GM19193 (cell line): ENCODE data around the gene CD6.

Source experiments
- POLR2A ChIP-seq: IDR thresholded peaks from 4 replicates; pipeline ENCODE4 v1.6.1; 2011; ENCODE audit not compliant: insufficient read depth, insufficient read length; ENCODE audit errors: extremely low read depth

Gene CD6

DNA sequence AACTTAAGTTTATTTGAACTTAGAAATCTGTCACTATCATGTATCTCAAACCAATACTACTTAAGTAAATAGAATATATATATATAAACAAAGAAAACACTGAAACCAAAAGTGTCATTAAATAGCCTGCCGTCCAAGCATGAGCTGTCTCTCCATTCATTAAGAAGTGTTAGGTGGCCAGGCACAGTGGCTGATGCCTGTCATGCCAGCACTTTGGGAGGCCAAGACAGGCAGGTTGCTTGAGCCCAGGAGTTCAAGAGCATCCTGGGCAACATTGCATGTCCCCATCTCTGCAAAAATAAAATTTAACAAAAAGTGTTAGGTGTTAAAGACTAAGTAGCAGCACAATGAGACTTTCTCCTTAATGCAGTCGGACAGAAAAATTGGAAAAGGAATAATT is 14.0 kb downstream of the CD6 start:
- no peak for TF ChIP-seq POLR2A

DNA sequence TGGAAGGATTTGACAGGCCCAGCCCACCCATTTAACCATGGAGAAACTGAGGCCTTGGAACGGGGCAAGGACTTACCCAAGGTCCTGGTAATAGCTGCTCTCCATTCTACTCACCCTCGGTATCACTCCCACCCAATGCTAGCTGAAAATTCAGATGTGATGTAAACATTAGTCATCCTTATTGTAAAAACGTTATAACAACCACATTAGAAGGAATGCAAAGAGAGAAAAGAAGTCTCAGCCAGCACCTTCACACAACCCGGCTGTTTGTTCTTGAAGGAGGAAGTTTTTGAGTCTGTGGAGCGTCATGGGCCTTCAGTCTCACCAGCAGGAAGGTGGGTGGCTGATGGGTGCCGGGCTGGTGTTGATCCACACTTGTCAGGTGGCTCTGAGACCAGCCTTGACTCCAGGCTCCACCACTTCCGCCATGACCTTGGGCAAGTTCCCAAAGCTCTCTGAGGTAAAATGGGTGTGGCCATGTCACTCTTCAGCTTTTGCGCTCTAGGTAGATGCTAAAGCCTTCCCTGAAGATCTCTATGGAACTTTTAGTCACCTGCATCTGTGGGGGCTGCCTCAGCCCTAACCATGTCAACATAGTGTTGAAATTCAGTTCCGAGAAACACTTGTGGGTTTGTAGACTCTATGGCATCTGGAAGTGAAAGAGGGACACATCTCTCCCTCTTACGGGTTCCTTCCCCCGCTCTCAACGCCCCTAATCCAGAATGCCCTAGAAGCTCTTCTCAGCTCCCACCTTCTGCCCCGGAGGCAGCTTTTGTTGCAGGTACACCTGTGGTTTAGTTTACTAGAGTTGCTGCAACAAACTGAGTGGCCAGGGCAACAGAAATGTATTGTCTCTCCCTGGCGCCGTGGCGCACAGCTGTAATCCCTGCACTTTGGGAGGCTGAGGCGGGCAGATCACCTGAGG is 14.8 kb downstream of the CD6 start:
- no peak for TF ChIP-seq POLR2A

DNA sequence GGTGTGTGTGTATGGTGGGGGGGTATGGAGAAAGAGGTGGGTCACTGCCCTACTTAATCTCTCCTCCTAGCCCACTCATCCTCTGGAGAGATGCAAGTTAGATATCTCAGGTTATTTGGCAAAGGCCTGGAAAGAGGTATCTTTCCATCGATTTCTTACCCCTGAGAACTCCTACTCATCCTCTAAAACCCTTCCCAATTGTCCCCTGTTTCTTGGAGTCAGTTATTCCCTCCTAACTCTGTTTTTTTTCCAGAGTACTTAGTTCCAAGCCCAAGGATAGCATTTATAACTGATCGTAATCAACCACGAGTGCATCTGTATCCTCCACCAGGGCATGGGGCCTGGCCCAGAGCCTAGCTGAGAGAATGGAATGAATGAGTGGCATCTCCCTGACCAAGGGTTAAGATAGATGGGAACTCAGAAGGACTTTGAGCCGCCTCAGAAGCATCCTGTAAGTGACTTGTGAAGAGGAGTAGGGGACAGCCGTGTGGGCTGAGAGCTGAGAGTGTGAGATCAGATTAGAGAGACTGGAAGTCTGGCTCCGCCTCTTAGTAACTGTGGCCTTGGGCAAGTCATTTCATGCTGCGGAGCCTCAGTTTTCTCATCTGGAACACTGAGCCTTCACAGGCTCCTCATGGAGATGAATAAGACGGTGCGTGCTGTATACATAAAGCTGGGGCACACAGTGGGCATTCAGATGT is 16.2 kb downstream of the CD6 start:
- TF ChIP-seq POLR2A, result no peak

DNA sequence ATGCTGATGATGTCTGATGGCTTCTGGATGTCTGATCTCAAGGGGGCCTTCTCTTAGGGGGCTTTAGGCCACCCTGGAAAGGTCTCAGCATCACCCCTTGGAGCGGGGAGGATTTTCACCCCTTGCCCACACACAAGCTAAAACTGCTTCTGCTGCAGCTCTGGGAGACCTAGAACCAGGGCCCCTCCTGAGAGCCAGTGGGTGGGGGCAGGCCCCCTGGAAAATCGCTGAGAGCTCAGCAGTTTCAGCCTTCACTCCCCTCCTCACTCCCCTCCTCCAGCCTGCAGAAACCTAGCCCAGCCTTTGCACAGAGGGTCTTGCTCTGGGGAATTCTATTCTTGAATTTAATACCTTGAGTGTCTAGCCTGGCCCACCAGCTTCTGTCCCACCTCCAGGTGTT is 17.2 kb downstream of the CD6 start:
- TF ChIP-seq POLR2A, result no peak

DNA sequence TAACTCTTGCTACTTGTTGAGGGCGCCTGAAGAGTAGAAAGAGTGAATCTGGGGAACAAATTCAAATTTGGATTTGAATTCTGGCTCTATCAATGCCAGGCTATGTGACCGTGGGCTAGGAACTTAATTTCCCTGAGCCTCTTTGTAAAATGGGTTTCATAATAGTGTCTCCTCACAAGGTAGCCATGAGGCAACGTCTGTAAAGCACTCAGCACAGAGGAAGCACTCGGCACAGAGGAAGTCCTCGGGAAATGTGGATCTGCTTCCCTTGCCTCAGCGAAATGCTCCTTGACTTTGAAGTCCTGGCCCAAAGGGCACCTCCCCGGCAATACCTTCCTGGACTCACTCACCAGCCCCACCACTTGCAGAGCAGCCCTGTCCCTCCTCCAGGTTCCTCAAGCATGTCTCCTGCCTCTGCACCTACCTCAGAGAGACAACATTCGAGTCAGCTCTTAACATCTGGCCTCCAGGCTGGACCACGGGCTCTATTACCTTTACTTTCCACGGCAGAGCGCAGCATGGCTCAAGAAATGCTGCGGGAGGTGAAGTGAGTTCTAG is 17.7 kb downstream of the CD6 start:
- TF ChIP-seq POLR2A, result no peak

DNA sequence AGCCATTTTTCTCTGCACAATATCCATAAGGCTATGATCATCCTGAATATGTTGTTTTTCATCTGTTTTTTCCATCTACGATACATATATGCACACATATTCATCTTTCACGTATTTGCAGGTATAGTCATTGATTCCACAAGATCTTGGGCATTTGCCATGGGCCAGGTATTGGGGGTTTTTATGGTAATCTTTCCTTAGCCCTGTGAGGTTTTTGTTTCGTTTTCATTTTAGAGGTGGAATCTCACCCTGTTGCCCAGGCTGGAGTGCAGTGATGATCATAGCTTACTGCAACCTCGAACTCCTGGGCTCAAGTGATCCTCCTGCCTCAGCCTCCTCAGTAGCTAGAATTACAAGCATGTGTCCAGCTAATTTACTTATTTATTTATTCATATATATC is 20.0 kb downstream of the CD6 start:
- no peak for TF ChIP-seq POLR2A

DNA sequence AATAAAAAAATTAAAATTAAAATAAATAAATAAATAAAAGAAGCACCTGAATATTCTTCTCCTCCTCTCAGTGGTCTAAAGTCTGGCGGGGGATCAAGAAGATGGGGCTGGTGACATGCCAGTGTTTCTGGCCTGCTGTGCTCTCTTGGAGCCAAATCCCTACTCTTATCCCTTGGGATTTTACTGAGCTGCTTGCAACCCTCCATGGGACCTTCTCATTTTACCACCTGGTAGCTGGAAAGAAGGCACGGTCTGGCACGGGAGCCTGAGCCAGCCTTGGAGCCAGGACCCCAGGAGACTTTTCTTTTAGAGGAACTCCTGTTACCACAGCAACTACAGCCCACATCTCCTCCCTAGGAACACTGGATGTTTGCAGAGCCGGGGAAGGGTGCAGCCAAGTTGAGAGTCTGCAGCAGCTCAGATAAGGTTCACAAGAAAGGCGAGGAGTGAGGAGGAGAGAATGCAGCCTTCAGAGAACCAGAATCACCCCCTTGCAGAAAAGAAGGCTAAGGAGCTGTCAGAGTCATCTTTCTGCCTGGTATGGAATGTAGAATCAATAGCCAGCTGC is 21.4 kb downstream of the CD6 start:
- TF ChIP-seq POLR2A, result no peak

DNA sequence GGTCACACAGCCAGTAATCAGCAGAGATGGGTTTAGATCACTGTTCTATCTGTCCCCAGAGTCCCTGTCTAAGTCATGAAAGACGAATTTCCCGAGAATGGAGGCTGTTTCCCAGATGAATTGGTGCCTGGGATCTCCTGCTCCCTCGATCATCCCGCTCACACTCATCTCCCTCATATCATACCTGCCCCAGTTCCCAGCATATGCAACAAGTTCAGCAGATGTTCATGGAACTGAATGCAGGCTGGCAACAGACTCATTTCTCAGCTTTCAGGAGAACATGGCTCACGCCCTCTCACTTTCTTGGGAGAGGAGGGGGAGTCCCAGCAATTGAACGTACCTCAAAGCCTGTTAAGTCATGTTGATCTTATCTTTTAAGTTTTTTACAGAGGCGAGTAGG is 22.1 kb downstream of the CD6 start:
- no peak for TF ChIP-seq POLR2A

DNA sequence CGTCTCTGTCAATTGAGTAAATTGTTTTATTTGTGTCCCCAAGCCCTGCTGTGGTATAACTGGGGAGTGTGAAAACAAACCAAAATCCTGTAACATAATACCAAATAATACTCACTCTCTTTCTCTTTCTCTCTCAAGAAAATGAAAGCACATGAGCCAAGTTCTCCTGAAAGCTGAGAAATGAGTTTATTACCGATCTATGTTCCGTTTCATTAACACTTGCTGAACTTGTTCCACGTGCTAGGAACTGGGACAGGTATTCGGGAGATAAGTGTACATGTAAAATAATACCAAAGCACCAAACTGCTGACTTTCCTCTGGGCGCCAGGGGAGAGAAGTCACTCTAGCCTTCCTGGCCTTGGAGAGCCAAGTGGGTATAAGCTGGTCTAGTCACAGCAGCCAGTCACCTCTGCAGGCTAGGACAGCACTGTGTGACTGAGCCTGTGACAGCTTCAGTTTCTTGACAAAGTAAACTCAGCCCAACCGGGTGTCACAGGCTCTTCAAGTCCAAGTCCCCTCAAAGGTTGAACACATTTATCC is 23.1 kb downstream of the CD6 start:
- no peak for TF ChIP-seq POLR2A

DNA sequence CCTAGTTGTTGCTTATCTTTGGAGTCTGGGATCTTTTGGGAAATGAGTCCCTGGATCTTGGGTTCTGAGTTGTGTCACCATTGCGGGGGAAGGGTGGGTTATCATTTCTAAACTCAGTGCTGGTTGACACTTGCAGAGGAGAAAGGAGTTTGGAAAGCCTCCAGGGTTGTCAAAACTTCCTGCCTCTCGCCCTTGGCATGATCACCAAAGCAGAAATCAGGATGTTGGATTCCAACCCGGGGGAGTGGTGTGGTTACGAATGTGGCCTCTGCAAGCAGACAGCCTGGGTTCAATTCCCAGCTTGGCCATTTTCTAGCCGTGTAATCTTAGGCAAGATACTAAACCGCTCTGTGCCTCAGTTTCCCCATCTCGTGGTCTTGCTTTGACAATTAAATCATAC is 24.3 kb downstream of the CD6 start:
- TF ChIP-seq POLR2A, result no peak

DNA sequence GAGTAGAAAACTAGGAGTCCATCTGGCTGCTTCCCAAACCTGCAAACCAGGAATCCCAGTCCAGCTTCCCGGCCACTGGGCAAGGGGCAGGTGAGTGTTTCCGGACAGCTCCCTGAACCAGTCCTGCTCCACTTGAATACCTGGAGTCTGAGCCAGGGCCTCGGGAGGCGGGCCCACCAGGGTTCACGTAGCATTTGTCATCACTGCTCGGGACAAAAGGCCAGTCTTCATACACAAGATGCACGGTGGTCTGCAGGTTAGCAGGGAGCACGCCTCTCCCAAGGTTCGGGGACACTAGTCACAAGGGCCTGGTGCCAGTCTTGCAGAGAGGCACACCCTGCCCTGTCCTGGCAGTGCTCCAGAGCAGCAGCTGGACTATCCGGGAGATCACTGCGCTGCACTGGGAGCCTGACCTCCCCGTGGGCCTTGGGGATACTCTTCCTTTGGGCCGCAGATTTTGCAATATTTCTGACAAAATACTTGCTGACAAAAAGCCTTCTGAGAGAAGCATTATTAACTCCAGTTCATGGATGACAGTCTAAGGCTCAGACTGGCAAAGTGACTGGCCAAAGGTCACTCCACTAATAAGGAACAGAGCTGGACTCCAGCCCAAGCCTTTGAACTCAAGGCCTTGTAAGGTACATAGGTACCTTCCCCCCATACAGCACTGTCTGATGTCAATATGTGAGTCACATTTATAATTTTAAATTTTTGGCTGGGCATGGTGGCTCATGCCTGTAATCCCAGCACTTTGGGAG is 25.1 kb downstream of the CD6 start:
- no peak for TF ChIP-seq POLR2A

DNA sequence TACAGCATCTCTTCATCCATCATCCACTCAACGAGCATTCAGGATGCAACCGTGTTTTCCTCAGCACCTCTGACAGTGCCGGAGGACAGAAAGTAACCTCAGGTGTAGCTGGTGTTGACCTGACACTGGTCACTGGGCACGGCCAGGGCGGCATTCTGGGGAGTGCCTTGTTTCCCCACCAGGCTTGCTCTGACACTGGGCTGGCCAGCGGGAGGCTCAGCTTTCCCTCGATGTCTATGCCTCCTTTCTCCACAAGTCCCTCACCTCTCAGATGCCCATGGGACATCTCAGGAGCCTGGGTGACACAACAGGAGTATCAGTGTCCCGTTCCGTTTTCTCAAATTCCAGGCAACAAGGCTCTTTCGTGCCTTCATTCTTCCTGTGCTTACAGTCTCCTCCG is 28.9 kb downstream of the CD6 start:
- TF ChIP-seq POLR2A, result no peak

DNA sequence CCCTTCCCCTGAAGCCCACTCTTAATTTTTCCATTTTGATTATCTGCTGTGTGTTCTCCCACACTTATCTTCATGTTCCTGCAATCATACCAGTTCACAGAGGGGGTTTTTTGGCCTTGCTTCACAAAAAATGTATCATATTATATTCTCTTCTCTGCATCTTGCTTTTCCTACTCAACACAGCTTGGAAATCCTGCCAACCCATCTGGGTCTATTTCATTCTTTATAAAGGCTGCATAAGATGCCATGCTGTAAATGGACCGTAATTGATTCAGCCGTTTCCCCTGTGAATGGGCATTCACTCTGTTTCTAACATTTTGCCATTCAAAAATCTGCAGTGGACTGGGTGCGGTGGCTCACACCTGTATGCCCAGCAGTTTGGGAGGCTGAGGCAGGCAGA is 30.5 kb downstream of the CD6 start:
- TF ChIP-seq POLR2A, result no peak

DNA sequence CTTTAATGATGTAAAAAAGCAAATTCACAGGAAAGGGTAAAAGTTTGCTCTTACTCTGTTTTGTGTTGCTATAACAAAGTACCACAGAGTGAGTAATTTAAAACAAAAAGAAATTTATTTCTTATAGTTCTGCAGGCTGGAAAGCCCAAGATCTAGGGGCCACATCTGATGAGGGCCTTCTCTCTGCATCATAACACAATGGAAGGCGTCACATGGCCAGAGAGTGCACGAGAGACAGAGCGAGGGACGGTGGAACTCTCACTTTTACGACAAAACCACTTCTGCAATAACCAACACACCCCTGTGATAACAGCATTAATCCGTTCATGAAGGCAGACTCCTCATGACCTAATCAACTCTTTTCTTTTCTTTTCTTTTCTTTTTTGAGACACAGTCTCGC is 31.1 kb downstream of the CD6 start:
- no peak for TF ChIP-seq POLR2A

DNA sequence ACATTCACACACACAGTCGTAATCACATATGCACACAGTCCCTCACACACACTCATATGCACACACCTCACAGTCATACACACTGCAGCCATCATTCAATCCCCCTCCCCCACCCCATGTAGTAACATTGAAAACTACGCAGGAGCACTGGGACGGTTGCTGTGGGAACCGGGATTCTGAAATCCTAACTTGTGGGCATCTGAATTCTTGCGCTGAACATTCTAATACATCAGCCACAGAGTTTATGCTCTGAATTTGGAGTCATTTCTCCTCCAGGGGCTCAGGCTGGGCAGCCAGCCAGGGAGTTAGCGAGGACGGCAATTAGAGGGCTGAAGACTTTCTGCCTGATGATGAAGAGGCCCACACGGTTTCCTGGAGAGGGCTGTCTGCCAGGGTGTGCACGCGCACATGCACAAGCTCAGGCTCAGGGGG is 32.7 kb downstream of the CD6 start:
- no peak for TF ChIP-seq POLR2A

DNA sequence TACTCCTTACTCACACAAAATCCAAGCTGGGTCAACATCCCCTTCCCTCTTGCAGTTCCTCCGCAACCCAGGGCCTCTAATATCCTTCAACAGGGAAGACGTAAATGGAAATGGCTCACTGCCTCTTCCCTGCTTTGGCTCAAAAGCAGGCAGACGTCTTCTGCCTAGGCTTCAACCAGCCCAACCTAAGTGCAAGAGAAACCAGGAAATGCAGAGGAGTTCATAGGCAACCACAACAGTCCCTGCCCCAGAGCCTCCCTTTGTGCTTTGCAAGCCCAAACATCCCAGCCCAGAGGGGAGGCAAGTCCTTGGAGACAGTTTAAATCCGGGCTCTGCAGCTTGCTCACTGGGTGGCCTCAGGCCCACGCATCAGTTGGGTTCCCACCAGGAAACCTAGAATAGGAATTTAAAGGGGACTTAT is 33.3 kb downstream of the CD6 start:
- no peak for TF ChIP-seq POLR2A
